ENCODE data around the gene SERPINB6. TPM values are rescaled to one million over a fixed set of nuclear protein-coding genes. Genes with fewer than 3 reads are reported as not detected.
"Not testable (repeated sequence)": the region's sequence is repeated elsewhere in the genome, so short reads cannot be mapped to it uniquely, and the experiment has no call there.

The SERPINB6 gene
- polyA plus RNA-seq, 6 donors from 2014 or later: 30.2 to 90.6 (median 71.2) TPM

- not testable (repeated sequence) for H3K27me3 Mint-ChIP-seq; DNase-seq; H3K27ac Mint-ChIP-seq; H3K36me3 Mint-ChIP-seq; H3K4me3 Mint-ChIP-seq; ATAC-seq (ENCODE audit: low read depth in 2 of 2)
- peaks cover 11% of the 10 kb centered on the region in 3 donors for H3K4me1 Mint-ChIP-seq
- H3K9me3 Mint-ChIP-seq: peaks cover 0 to 12% (median 5%) of the 10 kb centered on the region in 7 donors
Observed at GRCh38 chr6:2927931-2928330, 43.4 kb downstream of the SERPINB6 start.

GRCh38 chr6:2925842-2926747 is 45.3 kb downstream of the SERPINB6 start:
- H3K4me1 Mint-ChIP-seq; H3K27me3 Mint-ChIP-seq; DNase-seq; H3K27ac Mint-ChIP-seq; H3K36me3 Mint-ChIP-seq; ATAC-seq (ENCODE audit: low read depth in 2 of 2); H3K4me3 Mint-ChIP-seq: not testable (repeated sequence)
- H3K9me3 Mint-ChIP-seq: peaks cover 0 to 12% (median 5%) of the 10 kb centered on the region in 7 donors

- no peaks in the 10 kb centered on the region for H3K36me3 Mint-ChIP-seq
- no peak overlapping the region for H3K4me3 Mint-ChIP-seq
- H3K27me3 Mint-ChIP-seq: peaks cover 0 to 4% (median 0%) of the 10 kb centered on the region in 3 donors
- no peak for DNase-seq
- H3K27ac Mint-ChIP-seq: peak overlapping the region in 2 of 6 donors; percentile 13 to 24
- H3K4me1 Mint-ChIP-seq: peaks cover 6 to 9% (median 6%) of the 10 kb centered on the region in 3 donors
- ATAC-seq (ENCODE audit: low read depth in 2 of 2): no peak
- H3K9me3 Mint-ChIP-seq: no peaks in the 10 kb centered on the region
Observed at GRCh38 chr6:2921520-2922115, 49.7 kb downstream of the SERPINB6 start.

- no peaks in the 10 kb centered on the region for H3K36me3 Mint-ChIP-seq
- no peak overlapping the region for H3K27ac Mint-ChIP-seq
- H3K4me1 Mint-ChIP-seq: peaks cover 6 to 9% (median 6%) of the 10 kb centered on the region in 3 donors
- peaks cover 0 to 4% (median 0%) of the 10 kb centered on the region in 3 donors for H3K27me3 Mint-ChIP-seq
- H3K9me3 Mint-ChIP-seq: no peaks in the 10 kb centered on the region
- no peak overlapping the region for H3K4me3 Mint-ChIP-seq
- ATAC-seq (ENCODE audit: low read depth in 2 of 2) (no peak), DNase-seq (no peak)
Observed at GRCh38 chr6:2920671-2921112, 50.7 kb downstream of the SERPINB6 start.

DNA sequence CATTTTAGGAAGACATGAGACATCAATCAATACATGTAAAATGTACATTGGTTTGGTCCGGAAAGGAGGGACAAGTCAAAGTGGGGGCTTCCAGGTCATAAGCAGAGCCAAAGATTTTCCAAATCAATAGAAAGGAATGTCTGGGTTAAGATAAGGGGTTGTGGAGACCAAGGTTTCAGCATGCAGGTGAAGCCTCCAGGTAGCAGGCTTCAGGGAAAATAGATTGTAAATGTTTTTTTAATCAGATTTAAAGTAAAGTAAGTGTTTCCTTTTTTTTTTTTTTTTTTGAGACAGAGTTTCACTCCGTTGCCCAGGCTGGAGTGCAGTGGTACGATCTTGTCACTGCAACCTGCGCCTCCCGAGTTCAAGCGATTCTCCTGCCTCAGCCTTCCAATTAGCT is 51.5 kb downstream of the SERPINB6 start:
- H3K27ac Mint-ChIP-seq: peak overlapping the region in 1 of 6 donors; percentile 9
- no peaks in the 10 kb centered on the region for H3K36me3 Mint-ChIP-seq
- H3K4me1 Mint-ChIP-seq: peaks cover 6 to 9% (median 6%) of the 10 kb centered on the region in 3 donors
- H3K27me3 Mint-ChIP-seq: peaks cover 0 to 4% (median 0%) of the 10 kb centered on the region in 3 donors
- H3K9me3 Mint-ChIP-seq: no peaks in the 10 kb centered on the region
- no peak overlapping the region for H3K4me3 Mint-ChIP-seq
- no peak for DNase-seq
- ATAC-seq (ENCODE audit: low read depth in 2 of 2): no peak

- DNase-seq (no peak), ATAC-seq (ENCODE audit: low read depth in 2 of 2) (no peak)
- peak overlapping the region in 3 of 6 donors; percentile 9 to 92 (median 90) for H3K27ac Mint-ChIP-seq
- H3K9me3 Mint-ChIP-seq: no peaks in the 10 kb centered on the region
- H3K27me3 Mint-ChIP-seq: peaks cover 0 to 4% (median 0%) of the 10 kb centered on the region in 3 donors
- H3K4me3 Mint-ChIP-seq: no peak overlapping the region
- H3K4me1 Mint-ChIP-seq: peaks cover 6 to 9% (median 6%) of the 10 kb centered on the region in 3 donors
- no peaks in the 10 kb centered on the region for H3K36me3 Mint-ChIP-seq
Observed at GRCh38 chr6:2919401-2919800, 52.0 kb downstream of the SERPINB6 start.

DNA sequence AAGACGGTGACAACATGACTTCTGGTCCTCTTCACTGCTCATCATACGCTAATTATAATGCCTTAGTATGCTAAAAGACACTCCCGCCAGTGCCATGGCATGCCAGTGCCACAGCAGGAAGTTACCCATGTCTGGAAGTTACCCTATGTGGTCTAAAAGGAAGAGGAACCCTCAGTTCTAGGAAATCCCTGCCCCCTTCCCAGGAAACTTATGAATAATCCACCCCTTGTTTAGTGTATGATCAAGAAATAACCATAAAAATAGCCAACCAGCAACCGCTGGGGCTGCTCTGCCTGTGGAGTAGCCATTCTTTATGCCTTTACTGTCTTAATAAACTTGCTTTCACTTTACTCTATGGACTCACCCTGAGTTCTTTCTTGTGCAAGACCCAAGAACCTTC is 52.4 kb downstream of the SERPINB6 start:
- H3K4me1 Mint-ChIP-seq: peaks cover 6 to 9% (median 6%) of the 10 kb centered on the region in 3 donors
- ATAC-seq (ENCODE audit: low read depth in 2 of 2) (no peak), DNase-seq (no peak)
- H3K27me3 Mint-ChIP-seq: peaks cover 0 to 4% (median 0%) of the 10 kb centered on the region in 3 donors
- H3K27ac Mint-ChIP-seq: peak overlapping the region in 2 of 6 donors; percentile 9 to 76
- H3K9me3 Mint-ChIP-seq: no peaks in the 10 kb centered on the region
- H3K36me3 Mint-ChIP-seq: no peaks in the 10 kb centered on the region
- no peak overlapping the region for H3K4me3 Mint-ChIP-seq

DNA sequence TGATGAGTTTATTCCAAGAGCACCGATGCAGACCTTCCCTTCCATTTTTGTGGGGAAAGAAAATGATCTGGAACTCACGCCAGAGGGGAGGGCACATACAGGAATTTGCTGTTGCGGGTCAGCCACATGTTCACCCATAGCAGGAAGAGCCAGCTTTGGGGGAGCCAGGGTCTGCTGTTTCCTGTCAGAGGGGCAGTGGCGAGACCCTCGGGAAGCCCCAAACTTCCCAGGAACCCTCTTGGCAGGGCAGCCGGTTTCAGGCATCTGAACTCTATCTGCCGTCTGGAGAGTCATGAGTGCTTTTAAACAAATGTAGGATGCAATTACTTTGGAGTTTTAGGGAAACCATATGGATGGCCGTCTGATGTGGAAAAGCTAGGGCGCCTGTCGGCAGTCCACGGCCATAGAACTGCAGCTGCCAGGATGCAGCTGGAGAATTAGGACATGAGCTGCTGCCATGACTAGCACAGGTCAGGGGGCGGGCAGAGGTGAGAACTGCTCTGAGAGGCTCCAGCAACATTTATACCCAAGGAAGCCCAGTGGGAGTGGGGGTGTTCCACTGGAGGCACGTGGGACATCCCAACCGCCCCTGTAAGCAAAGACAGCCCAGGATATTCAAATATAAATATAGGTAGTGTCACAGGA is 53.4 kb downstream of the SERPINB6 start:
- no peaks in the 10 kb centered on the region for H3K9me3 Mint-ChIP-seq
- DNase-seq (no peak), ATAC-seq (ENCODE audit: low read depth in 2 of 2) (no peak)
- H3K27ac Mint-ChIP-seq: no peak overlapping the region
- H3K27me3 Mint-ChIP-seq: peaks cover 0 to 4% (median 0%) of the 10 kb centered on the region in 3 donors
- H3K36me3 Mint-ChIP-seq: no peaks in the 10 kb centered on the region
- peaks cover 6 to 9% (median 6%) of the 10 kb centered on the region in 3 donors for H3K4me1 Mint-ChIP-seq
- peak overlapping the region in 1 of 8 donors; percentile 51 for H3K4me3 Mint-ChIP-seq

DNA sequence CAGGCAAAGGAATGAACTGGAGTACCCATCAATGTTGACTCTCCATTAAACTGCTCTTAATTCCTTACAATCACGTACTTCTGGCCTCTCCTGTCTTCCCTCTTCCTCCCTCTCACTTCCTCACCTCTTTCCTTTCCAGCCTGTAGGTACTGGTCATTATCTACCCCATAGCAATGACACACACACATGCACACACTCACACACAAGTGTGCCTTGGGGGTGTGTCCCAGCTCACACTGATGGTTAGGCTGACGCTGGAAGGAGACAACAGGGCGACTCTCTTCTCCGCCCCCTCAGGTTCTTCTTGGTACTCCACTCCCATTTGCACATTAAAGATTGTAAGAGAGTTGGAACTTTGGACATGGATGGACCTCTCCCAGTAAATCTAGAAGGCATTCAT is 54.3 kb downstream of the SERPINB6 start:
- DNase-seq: no peak
- ATAC-seq (ENCODE audit: low read depth in 2 of 2): peak in 1 of 2 donors; percentile 36
- Mint-ChIP-seq H3K36me3 (no peaks in the 10 kb centered on the region), H3K27me3 (peaks cover 0 to 4% (median 0%) of the 10 kb centered on the region in 3 donors), H3K27ac (no peak overlapping the region), H3K4me3 (peak overlapping the region in 2 of 8 donors; percentile 13 to 71), H3K4me1 (peaks cover 6 to 9% (median 8%) of the 10 kb centered on the region in 3 donors), H3K9me3 (no peaks in the 10 kb centered on the region)

DNA sequence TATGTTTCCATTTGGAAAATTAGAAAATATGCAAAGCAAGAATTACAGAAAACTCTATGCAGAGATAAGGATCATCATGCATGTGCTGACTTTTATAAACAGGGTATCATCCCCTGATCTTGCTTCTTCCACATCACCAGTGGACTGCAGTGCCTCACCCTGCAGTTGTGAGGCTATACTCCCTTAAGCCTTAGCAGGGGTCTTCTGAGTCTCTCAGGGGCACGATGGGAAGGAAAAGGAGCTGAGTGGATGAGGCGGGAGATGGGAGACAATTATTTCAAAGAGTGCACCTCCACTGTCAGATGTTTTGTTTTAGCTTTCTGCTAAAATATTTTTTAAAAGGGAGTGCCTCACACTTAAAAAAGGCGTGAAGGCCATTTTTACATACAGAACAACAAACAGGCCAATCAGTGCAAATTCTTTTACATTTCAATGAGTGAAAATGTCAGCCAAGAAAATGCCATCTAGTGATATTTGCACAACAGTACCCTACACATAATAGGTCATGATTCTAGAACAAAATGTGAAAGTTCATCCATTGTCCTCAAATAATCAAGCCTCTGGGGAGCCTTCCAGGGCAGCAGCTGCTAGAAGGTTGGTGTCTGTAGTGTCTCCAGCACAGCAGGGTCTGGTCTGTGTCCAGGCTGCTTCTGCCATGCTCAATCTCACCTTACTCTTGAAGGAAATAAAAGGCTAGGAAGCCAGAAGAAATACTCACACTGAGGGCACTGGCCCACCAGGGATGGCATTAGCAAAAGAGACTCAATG is 55.0 kb downstream of the SERPINB6 start:
- H3K36me3 Mint-ChIP-seq: no peaks in the 10 kb centered on the region
- no peak overlapping the region for H3K4me3 Mint-ChIP-seq
- H3K4me1 Mint-ChIP-seq: peaks cover 13 to 15% (median 14%) of the 10 kb centered on the region in 3 donors
- H3K27me3 Mint-ChIP-seq: no peaks in the 10 kb centered on the region
- ATAC-seq (ENCODE audit: low read depth in 2 of 2): no peak
- H3K27ac Mint-ChIP-seq: no peak overlapping the region
- no peaks in the 10 kb centered on the region for H3K9me3 Mint-ChIP-seq
- DNase-seq: no peak

- Mint-ChIP-seq H3K4me3 (no peak overlapping the region), H3K9me3 (no peaks in the 10 kb centered on the region), H3K4me1 (peaks cover 24 to 26% (median 25%) of the 10 kb centered on the region in 3 donors), H3K27me3 (no peaks in the 10 kb centered on the region), H3K27ac (no peak overlapping the region), H3K36me3 (no peaks in the 10 kb centered on the region)
- ATAC-seq (ENCODE audit: low read depth in 2 of 2) (no peak), DNase-seq (no peak)
Observed at GRCh38 chr6:2915150-2915549, 56.2 kb downstream of the SERPINB6 start.

DNA sequence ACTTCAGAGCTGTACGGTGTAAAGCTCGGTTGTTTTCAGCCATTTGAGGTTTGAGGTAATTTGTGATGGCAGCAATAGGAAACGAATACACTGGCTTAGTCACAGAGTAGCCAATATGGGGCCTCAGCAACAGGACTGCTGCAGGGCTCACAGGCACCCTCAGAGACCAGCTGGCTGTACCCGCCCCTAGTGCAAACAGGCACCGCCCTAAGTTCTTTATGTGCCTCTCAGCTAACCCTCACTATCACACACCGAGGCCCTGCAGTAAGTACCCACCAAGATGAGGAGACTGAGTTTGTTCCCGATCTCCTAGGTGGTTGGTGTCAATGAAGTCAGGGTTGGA is 57.1 kb downstream of the SERPINB6 start:
- ATAC-seq (ENCODE audit: low read depth in 2 of 2): no peak

More for the DNA sequence above, 57.1 kb downstream of the SERPINB6 start:
- H3K36me3 Mint-ChIP-seq: no peaks in the 10 kb centered on the region
- H3K4me3 Mint-ChIP-seq: no peak overlapping the region
- H3K27me3 Mint-ChIP-seq: no peaks in the 10 kb centered on the region
- no peak for DNase-seq
- peak overlapping the region in 1 of 6 donors; percentile 10 for H3K27ac Mint-ChIP-seq
- no peaks in the 10 kb centered on the region for H3K9me3 Mint-ChIP-seq
- H3K4me1 Mint-ChIP-seq: peaks cover 27 to 32% (median 28%) of the 10 kb centered on the region in 3 donors

Data from naive B cell (primary cell).